ENCODE results near the gene MPZL2.

Gene MPZL2

GRCh38 chr11:118259138-118259537 lies 5.0 kb downstream of the MPZL2 start:
- Histone ChIP-seq H3K4me1 (ENCODE audit: control insufficient read depth, insufficient read depth, low read length) (no peaks in the 10 kb centered on the region), H3K27me3 (ENCODE audit: control insufficient read depth, insufficient read depth, low read length) (peaks cover 52% of the 10 kb centered on the region), H3K4me2 (ENCODE audit: low read length) (no peak overlapping the region), H3K36me3 (ENCODE audit: insufficient read depth, low read length) (no peaks in the 10 kb centered on the region), H3K9me3 (replicated peaks; ENCODE audit: low read length) (no peaks in the 10 kb centered on the region), H3K9ac (ENCODE audit: low read depth, low read length) (no peak overlapping the region), H3K4me3 (ENCODE audit: low read length) (no peak overlapping the region)

- Histone ChIP-seq H3K4me1 (ENCODE audit: control insufficient read depth, insufficient read depth, low read length) (no peaks in the 10 kb centered on the region), H3K4me3 (ENCODE audit: low read length) (no peak overlapping the region), H3K36me3 (ENCODE audit: insufficient read depth, low read length) (no peaks in the 10 kb centered on the region), H3K9me3 (replicated peaks; ENCODE audit: low read length) (no peaks in the 10 kb centered on the region), H3K4me2 (ENCODE audit: low read length) (no peak overlapping the region), H3K27me3 (ENCODE audit: control insufficient read depth, insufficient read depth, low read length) (peaks cover 45% of the 10 kb centered on the region), H3K9ac (ENCODE audit: low read depth, low read length) (no peak overlapping the region)
Measured at GRCh38 chr11:118258410-118258809, 5.7 kb downstream of the MPZL2 start.

DNA sequence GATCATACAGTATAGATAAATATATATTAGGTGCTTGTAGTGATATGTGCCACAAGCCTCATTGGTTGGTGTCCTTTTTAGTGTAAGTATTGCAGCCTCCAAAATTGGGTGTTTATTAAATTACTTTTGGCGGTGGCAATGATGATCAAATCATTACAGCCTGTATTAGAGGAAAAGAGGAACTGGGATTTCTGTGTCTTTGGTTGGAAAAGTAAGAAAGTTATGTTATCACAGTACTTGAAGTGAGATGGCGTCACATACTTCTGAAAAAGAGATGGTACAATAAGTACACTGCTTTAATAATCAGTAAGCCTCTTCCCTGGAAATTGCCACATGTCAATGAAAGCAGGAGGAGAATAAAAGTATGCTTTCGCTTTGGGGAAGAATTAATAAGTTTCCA lies 11.4 kb downstream of the MPZL2 start:
- H3K36me3 ChIP-seq (ENCODE audit: insufficient read depth, low read length), result no peaks in the 10 kb centered on the region
- peaks cover 11% of the 10 kb centered on the region for H3K27me3 ChIP-seq (ENCODE audit: control insufficient read depth, insufficient read depth, low read length)
- peak overlapping the region; percentile 80 for H3K4me2 ChIP-seq (ENCODE audit: low read length)
- peak overlapping the region; percentile 76 for H3K4me3 ChIP-seq (ENCODE audit: low read length)
- H3K9me3 ChIP-seq (replicated peaks; ENCODE audit: low read length), result no peaks in the 10 kb centered on the region
- H3K9ac ChIP-seq (ENCODE audit: low read depth, low read length), result no peak overlapping the region
- H3K4me1 ChIP-seq (ENCODE audit: control insufficient read depth, insufficient read depth, low read length), result no peaks in the 10 kb centered on the region

DNA sequence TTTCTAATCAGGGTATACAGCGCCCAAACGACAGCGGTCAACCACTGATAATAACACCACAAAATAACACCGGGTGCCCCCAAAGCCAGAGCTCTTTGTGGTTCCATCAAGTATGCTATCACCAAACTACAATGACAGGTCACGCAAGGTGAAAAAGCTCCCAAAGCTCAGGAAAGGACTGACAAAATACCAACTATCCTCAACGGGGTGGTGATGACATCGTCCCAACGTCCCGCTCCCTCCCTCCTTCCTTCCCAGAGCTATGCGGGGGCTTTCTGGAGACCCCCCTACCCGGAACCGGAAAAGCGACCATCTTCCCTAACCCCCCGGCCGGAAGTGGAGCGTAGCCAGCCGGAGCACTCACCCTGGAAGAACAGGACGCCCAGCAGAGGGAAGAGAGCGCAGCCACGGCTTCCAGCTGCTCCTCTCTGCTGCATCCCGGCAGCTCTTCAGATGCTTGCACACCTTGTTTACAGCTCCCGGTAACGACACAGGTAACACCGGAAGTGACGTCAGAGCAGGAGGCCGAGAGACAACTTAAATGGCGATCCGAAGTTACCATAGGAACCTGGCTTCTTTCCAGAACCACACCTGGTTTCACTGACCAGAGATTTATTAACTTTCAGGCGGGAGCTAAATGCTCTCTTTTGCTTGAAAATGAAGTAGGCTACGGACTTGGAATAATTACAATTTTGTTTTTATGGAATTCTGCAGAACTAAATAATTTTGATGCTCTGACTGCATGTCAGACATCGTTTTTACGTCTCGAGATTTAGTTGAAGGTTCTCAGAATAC lies 12.0 kb downstream of the MPZL2 start, which contains the start of gene MPZL3:
Gene MPZL3 (minus strand): TSS at position 508 of the 795 bp plus-strand sequence. CDS start 71 bp downstream, at position 437.
- Histone ChIP-seq H3K36me3 (ENCODE audit: insufficient read depth, low read length) (no peaks in the 10 kb centered on the region), H3K9ac (ENCODE audit: low read depth, low read length) (peak within 1 kb of the TSS; percentile 10), H3K27me3 (ENCODE audit: control insufficient read depth, insufficient read depth, low read length) (peaks cover 9% of the 10 kb centered on the region), H3K4me1 (ENCODE audit: control insufficient read depth, insufficient read depth, low read length) (no peaks in the 10 kb centered on the region), H3K4me2 (ENCODE audit: low read length) (peak within 1 kb of the TSS; percentile 80), H3K9me3 (replicated peaks; ENCODE audit: low read length) (no peaks in the 10 kb centered on the region), H3K4me3 (ENCODE audit: low read length) (peak within 1 kb of the TSS; percentile 76)

DNA sequence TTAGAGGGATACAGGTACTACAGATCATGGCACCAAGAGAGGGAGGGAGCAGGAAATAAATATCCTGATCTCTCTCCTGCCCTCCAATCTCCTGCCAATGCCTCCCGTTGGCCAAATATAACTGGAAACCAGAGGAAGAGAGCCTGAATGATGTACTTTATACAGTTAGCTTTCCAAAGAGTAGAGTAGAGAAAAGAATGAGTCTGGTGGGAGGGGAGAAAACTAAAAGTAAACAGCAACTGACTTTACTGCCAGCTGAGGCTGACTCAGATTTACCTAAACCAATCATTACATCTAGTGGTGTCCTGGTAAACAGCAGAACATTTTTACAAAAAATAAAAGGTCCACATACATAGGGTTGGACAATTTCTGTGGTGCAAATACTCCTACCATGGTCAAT lies 17.1 kb downstream of the MPZL2 start:
- Histone ChIP-seq H3K4me1 (ENCODE audit: control insufficient read depth, insufficient read depth, low read length) (no peaks in the 10 kb centered on the region), H3K4me2 (ENCODE audit: low read length) (no peak overlapping the region), H3K9me3 (replicated peaks; ENCODE audit: low read length) (no peaks in the 10 kb centered on the region), H3K36me3 (ENCODE audit: insufficient read depth, low read length) (no peaks in the 10 kb centered on the region), H3K27me3 (ENCODE audit: control insufficient read depth, insufficient read depth, low read length) (peaks cover 10% of the 10 kb centered on the region), H3K9ac (ENCODE audit: low read depth, low read length) (no peak overlapping the region), H3K4me3 (ENCODE audit: low read length) (no peak overlapping the region)

GRCh38 chr11:118245936-118246562 lies 18.0 kb downstream of the MPZL2 start:
- no peak overlapping the region for H3K9ac ChIP-seq (ENCODE audit: low read depth, low read length)
- H3K4me3 ChIP-seq (ENCODE audit: low read length), result no peak overlapping the region
- H3K4me2 ChIP-seq (ENCODE audit: low read length), result no peak overlapping the region
- H3K4me1 ChIP-seq (ENCODE audit: control insufficient read depth, insufficient read depth, low read length), result no peaks in the 10 kb centered on the region
- peaks cover 15% of the 10 kb centered on the region for H3K27me3 ChIP-seq (ENCODE audit: control insufficient read depth, insufficient read depth, low read length)
- H3K9me3 ChIP-seq (replicated peaks; ENCODE audit: low read length), result no peaks in the 10 kb centered on the region
- no peaks in the 10 kb centered on the region for H3K36me3 ChIP-seq (ENCODE audit: insufficient read depth, low read length)

- Histone ChIP-seq H3K4me3 (ENCODE audit: low read length) (no peak overlapping the region), H3K36me3 (ENCODE audit: insufficient read depth, low read length) (no peaks in the 10 kb centered on the region), H3K9me3 (replicated peaks; ENCODE audit: low read length) (no peaks in the 10 kb centered on the region), H3K9ac (ENCODE audit: low read depth, low read length) (no peak overlapping the region), H3K4me2 (ENCODE audit: low read length) (no peak overlapping the region), H3K27me3 (ENCODE audit: control insufficient read depth, insufficient read depth, low read length) (peaks cover 18% of the 10 kb centered on the region), H3K4me1 (ENCODE audit: control insufficient read depth, insufficient read depth, low read length) (no peaks in the 10 kb centered on the region)
Measured at GRCh38 chr11:118243993-118244762, 19.9 kb downstream of the MPZL2 start.

DNA sequence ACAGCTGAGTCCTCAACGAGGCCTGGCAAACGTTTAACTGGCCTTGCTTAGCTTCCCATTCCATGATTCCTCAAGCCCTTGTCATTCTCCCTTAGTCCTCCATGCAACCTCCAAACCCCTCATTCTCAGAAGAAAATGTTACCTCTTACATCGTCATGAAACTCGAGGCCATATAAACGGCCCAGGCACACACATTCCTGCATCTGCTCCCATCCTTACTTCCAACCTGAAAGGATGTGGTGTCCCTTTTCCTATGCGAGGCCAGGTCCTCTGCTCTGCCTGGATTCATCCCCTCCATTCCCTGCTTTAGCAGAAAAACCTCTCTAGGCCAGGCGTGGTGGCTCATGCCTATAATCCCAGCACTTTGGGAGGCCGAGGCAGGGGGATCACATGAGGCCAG lies 20.9 kb downstream of the MPZL2 start:
- Histone ChIP-seq H3K4me3 (ENCODE audit: low read length) (no peak overlapping the region), H3K9ac (ENCODE audit: low read depth, low read length) (no peak overlapping the region), H3K9me3 (replicated peaks; ENCODE audit: low read length) (no peaks in the 10 kb centered on the region), H3K36me3 (ENCODE audit: insufficient read depth, low read length) (no peaks in the 10 kb centered on the region), H3K27me3 (ENCODE audit: control insufficient read depth, insufficient read depth, low read length) (peaks cover 18% of the 10 kb centered on the region), H3K4me2 (ENCODE audit: low read length) (no peak overlapping the region), H3K4me1 (ENCODE audit: control insufficient read depth, insufficient read depth, low read length) (no peaks in the 10 kb centered on the region)

- peaks cover 21% of the 10 kb centered on the region for H3K27me3 ChIP-seq (ENCODE audit: control insufficient read depth, insufficient read depth, low read length)
- H3K36me3 ChIP-seq (ENCODE audit: insufficient read depth, low read length), result no peaks in the 10 kb centered on the region
- H3K9me3 ChIP-seq (replicated peaks; ENCODE audit: low read length), result no peaks in the 10 kb centered on the region
- no peak overlapping the region for H3K4me3 ChIP-seq (ENCODE audit: low read length)
- no peak overlapping the region for H3K4me2 ChIP-seq (ENCODE audit: low read length)
- no peak overlapping the region for H3K9ac ChIP-seq (ENCODE audit: low read depth, low read length)
- no peaks in the 10 kb centered on the region for H3K4me1 ChIP-seq (ENCODE audit: control insufficient read depth, insufficient read depth, low read length)
Measured at GRCh38 chr11:118241764-118242098, 22.4 kb downstream of the MPZL2 start.

GRCh38 chr11:118240999-118241763 lies 22.9 kb downstream of the MPZL2 start:
- H3K9ac ChIP-seq (ENCODE audit: low read depth, low read length), result no peak overlapping the region
- no peak overlapping the region for H3K4me2 ChIP-seq (ENCODE audit: low read length)
- no peaks in the 10 kb centered on the region for H3K36me3 ChIP-seq (ENCODE audit: insufficient read depth, low read length)
- H3K9me3 ChIP-seq (replicated peaks; ENCODE audit: low read length), result no peaks in the 10 kb centered on the region
- H3K4me1 ChIP-seq (ENCODE audit: control insufficient read depth, insufficient read depth, low read length), result no peaks in the 10 kb centered on the region
- peaks cover 25% of the 10 kb centered on the region for H3K27me3 ChIP-seq (ENCODE audit: control insufficient read depth, insufficient read depth, low read length)
- H3K4me3 ChIP-seq (ENCODE audit: low read length), result no peak overlapping the region

Measured in skeletal muscle satellite cell (primary cell).